Body of pancreas (tissue), 4 donors: ENCODE results near the gene KIRREL3. TPM values are rescaled to one million over a fixed set of nuclear protein-coding genes. Genes with fewer than 3 reads are reported as not detected.

Experiments used
- ATAC-seq: fragments of 150-250 bp; one replicate; pipeline ENCODE4 v1.9.1; 2016
- DNase-seq, 4 donors: peaks; one replicate each; pipeline ENCODE4 v3.0.0-alpha.2; 2019
- H3K27ac ChIP-seq, 4 donors: fragments of 200-600 bp; sonication (generic); 1 replicate in 3 of 4; 2 replicates in 1 of 4; pipeline versions ENCODE4 v1.5.1 to v1.6.1; 2016 to 2019; ENCODE audit warnings: mild to moderate bottlenecking in 1 of 4, mixed read lengths in 1 of 4, moderate library complexity in 1 of 4
- H3K27me3 ChIP-seq, 2 donors: fragments of 200-600 bp; sonication (generic); one replicate each; pipeline ENCODE4 v1.6.0; 2016; ENCODE audit warnings: mild to moderate bottlenecking in 1 of 2
- H3K36me3 ChIP-seq, 2 donors: fragments of 200-600 bp; sonication (generic); replicated peaks in 1 of 2; 2 replicates each; pipeline ENCODE4 v1.5.1; 2016; ENCODE audit warnings: low read depth in 2 of 2; ENCODE audit not compliant: insufficient read depth in 1 of 2
- H3K4me1 ChIP-seq: fragments of 200-600 bp; sonication (generic); one replicate; pipeline ENCODE4 v1.6.0; 2016
- H3K4me3 ChIP-seq, 2 donors: fragments of 200-600 bp; sonication (generic); 1 replicate in 1 of 2; 2 replicates in 1 of 2; pipeline ENCODE4 v1.5.1; 2016 to 2019
- H3K9me3 ChIP-seq, 3 donors: fragments of 200-600 bp; sonication (generic); 1 replicate in 2 of 3; 2 replicates in 1 of 3; pipeline ENCODE4 v1.5.1; 2016
- CTCF ChIP-seq, 7 experiments: fragments of 450-650 bp in 4 of 7; fragments of 200-600 bp in 3 of 7; sonication (generic) in 3 of 7; IDR thresholded peaks; one replicate each; pipeline ENCODE4 v1.5.1; 2016 to 2019; ENCODE audit warnings: antibody characterized with exemption in 7 of 7
- POLR2A ChIP-seq, 3 donors: fragments of 450-650 bp; IDR thresholded peaks; one replicate each; pipeline ENCODE4 v1.6.1; 2016; ENCODE audit warnings: antibody characterized with exemption in 3 of 3, mild to moderate bottlenecking in 2 of 3
- WGBS, 2 donors: methylation state at CpG; one replicate each; pipeline ENCODE4 v1.1.5; 2017; 5-methylcytosine and 5-hydroxymethylcytosine counted together
- intact Hi-C: fragments of 100-400 bp; cut with DNase I; formaldehyde crosslinking; loops from one replicate; pipeline ENCODE4 v1.15.1; 2023
- total RNA-seq, 2 donors: library from RNA; depleted of rRNA; stranded (reverse); fragments of >200 nt; gene quantifications; one replicate each; pipeline ENCODE4 v1.1.0, GENCODE V29; 2016

Gene KIRREL3
- total RNA-seq, 2 donors from 2014 or later: 0.26 TPM; not detected in 1

GRCh38 chr11:126515501-126515900 lies 485.1 kb downstream of the KIRREL3 start:
- Histone ChIP-seq H3K27ac (no peak overlapping the region), H3K9me3 (no peaks in the 10 kb centered on the region), H3K4me3 (no peak overlapping the region), H3K4me1 (no peaks in the 10 kb centered on the region), H3K36me3 (no peaks in the 10 kb centered on the region), H3K27me3 (no peaks in the 10 kb centered on the region)
- DNase-seq: no peak
- intact Hi-C loops: no loop called here
- WGBS, 2 donors: 83 to 84% methylated on average over 5 of the region's 5 CpGs
- TF ChIP-seq CTCF (IDR thresholded peaks at IDR 0.05) (no peak), POLR2A (IDR thresholded peaks at IDR 0.05) (no peak)
- ATAC-seq: no peak

GRCh38 chr11:126514061-126514693 lies 486.4 kb downstream of the KIRREL3 start:
- TF ChIP-seq POLR2A (IDR thresholded peaks at IDR 0.05) (no peak), CTCF (IDR thresholded peaks at IDR 0.05) (no peak)
- no peak overlapping the region for H3K4me3 ChIP-seq
- intact Hi-C loops: no loop called here
- no peak overlapping the region for H3K27ac ChIP-seq
- H3K9me3 ChIP-seq: no peaks in the 10 kb centered on the region
- H3K27me3 ChIP-seq: no peaks in the 10 kb centered on the region
- H3K4me1 ChIP-seq: no peaks in the 10 kb centered on the region
- 38 to 41% methylated on average over 10 of the region's 10 CpGs for WGBS, 2 donors
- ATAC-seq (no peak), DNase-seq (no peak)
- H3K36me3 ChIP-seq: no peaks in the 10 kb centered on the region

- no peak for TF ChIP-seq CTCF (IDR thresholded peaks at IDR 0.05)
- no peak for TF ChIP-seq POLR2A (IDR thresholded peaks at IDR 0.05)
- WGBS, 2 donors: 65 to 66% methylated on average over 7 to 11 of the region's 11 CpGs
- Histone ChIP-seq H3K36me3 (no peaks in the 10 kb centered on the region), H3K4me1 (no peaks in the 10 kb centered on the region), H3K9me3 (no peaks in the 10 kb centered on the region), H3K27ac (no peak overlapping the region), H3K4me3 (no peak overlapping the region), H3K27me3 (no peaks in the 10 kb centered on the region)
- DNase-seq (no peak), ATAC-seq (no peak)
- intact Hi-C loops: no loop called here
These were observed 487.5 kb downstream of the KIRREL3 start for GRCh38 chr11:126512741-126513715.

GRCh38 chr11:126512251-126512650 lies 488.3 kb downstream of the KIRREL3 start:
- 77 to 79% methylated on average over 6 to 8 of the region's 8 CpGs for WGBS, 2 donors
- Histone ChIP-seq H3K27ac (no peak overlapping the region), H3K9me3 (no peaks in the 10 kb centered on the region), H3K4me1 (no peaks in the 10 kb centered on the region), H3K4me3 (no peak overlapping the region), H3K36me3 (no peaks in the 10 kb centered on the region), H3K27me3 (no peaks in the 10 kb centered on the region)
- intact Hi-C loops: no loop called here
- ATAC-seq: no peak
- no peak for TF ChIP-seq CTCF (IDR thresholded peaks at IDR 0.05)
- no peak for TF ChIP-seq POLR2A (IDR thresholded peaks at IDR 0.05)
- no peak for DNase-seq
